CD8-positive, alpha-beta memory T cell (primary cell): ENCODE measurements around the gene ERMAP. TPM values are rescaled to one million over a fixed set of nuclear protein-coding genes. Genes with fewer than 3 reads are reported as not detected.

Experiments
- CTCF ChIA-PET: fragments of 350-600 bp; sonication (Branson Sonifier 250); formaldehyde crosslinking; loops from one replicate; lab custom pipeline; 2021; ENCODE audit warnings: antibody characterized with exemption; lab: Charles Lee
- POLR2A ChIA-PET: fragments of 350-600 bp; sonication (Branson Sonifier 250); formaldehyde crosslinking; loops from one replicate; lab custom pipeline; 2021; ENCODE audit warnings: antibody characterized with exemption; lab: Charles Lee
- DNase-seq, 5 donors: peaks; one replicate each; pipeline versions ENCODE4 v3.0.0 to v3.0.0-alpha.2; 2020 to 2022; ENCODE audit warnings: mixed read lengths in 1 of 5
- H3K27ac ChIP-seq: one replicate; pipeline ENCODE4 v1.7.0; 2013; ENCODE audit warnings: low read depth, mild to moderate bottlenecking, low read length, moderate library complexity
- H3K27me3 ChIP-seq: 2 replicates; pipeline ENCODE4 v1.7.0; 2013; ENCODE audit warnings: low read length, mild to moderate bottlenecking; ENCODE audit not compliant: insufficient read depth, poor library complexity, severe bottlenecking
- H3K36me3 ChIP-seq: 2 replicates; pipeline ENCODE4 v1.7.0; 2013; ENCODE audit warnings: mild to moderate bottlenecking, low read length, moderate library complexity; ENCODE audit not compliant: insufficient read depth
- H3K4me1 ChIP-seq: 2 replicates; pipeline ENCODE4 v1.7.0; 2013; ENCODE audit warnings: mild to moderate bottlenecking, low read length, moderate library complexity; ENCODE audit not compliant: insufficient read depth
- H3K4me3 ChIP-seq: 2 replicates; pipeline ENCODE4 v1.7.0; 2013; ENCODE audit warnings: mild to moderate bottlenecking, low read length
- H3K9me3 ChIP-seq: 2 replicates; pipeline ENCODE4 v1.7.0; 2013; ENCODE audit warnings: mild to moderate bottlenecking, low read length
- H3K27ac Mint-ChIP-seq, 8 donors: one replicate each; pipeline ENCODE4 v1.8.0; 2020 to 2021; ENCODE audit warnings: mixed read lengths in 8 of 8, mild to moderate bottlenecking in 6 of 8, inconsistent platforms in 3 of 8, moderate library complexity in 3 of 8
- H3K27me3 Mint-ChIP-seq, 2 donors: one replicate each; pipeline ENCODE4 v1.8.0; 2020 to 2021; ENCODE audit warnings: mixed read lengths in 2 of 2, mild to moderate bottlenecking in 1 of 2, moderate library complexity in 1 of 2
- H3K36me3 Mint-ChIP-seq, 3 donors: one replicate each; pipeline ENCODE4 v1.8.0; 2020 to 2021; ENCODE audit warnings: mixed read lengths in 3 of 3, inconsistent platforms in 1 of 3, mild to moderate bottlenecking in 1 of 3
- H3K4me1 Mint-ChIP-seq, 3 donors: one replicate each; pipeline ENCODE4 v1.8.0; 2020 to 2021; ENCODE audit warnings: mixed read lengths in 3 of 3, inconsistent platforms in 1 of 3, mild to moderate bottlenecking in 1 of 3
- H3K4me3 Mint-ChIP-seq, 7 donors: one replicate each; pipeline ENCODE4 v1.8.0; 2020 to 2021; ENCODE audit warnings: mixed read lengths in 7 of 7, mild to moderate bottlenecking in 6 of 7, moderate library complexity in 4 of 7, inconsistent platforms in 2 of 7
- H3K9me3 Mint-ChIP-seq, 5 donors: one replicate each; pipeline ENCODE4 v1.8.0; 2020 to 2022; ENCODE audit warnings: mixed read lengths in 5 of 5, mild to moderate bottlenecking in 3 of 5, moderate library complexity in 2 of 5, inconsistent platforms in 1 of 5
- polyA plus RNA-seq: library from polyadenylated mRNA; unstranded; fragments of 300-500 nt; fragmentation: Illumina TruSeq; gene quantifications from one replicate; pipeline ENCODE4 v1.2.3, GENCODE V29; 2021
- total RNA-seq, 2 experiments: library from RNA; stranded (reverse); gene quantifications; one replicate each; pipeline ENCODE4 v1.2.3, GENCODE V29; 2021

The ERMAP gene
- total and polyA plus RNA-seq, 3 experiments from 2014 or later = 3.1 to 3.6 (median 3.5) TPM

DNA sequence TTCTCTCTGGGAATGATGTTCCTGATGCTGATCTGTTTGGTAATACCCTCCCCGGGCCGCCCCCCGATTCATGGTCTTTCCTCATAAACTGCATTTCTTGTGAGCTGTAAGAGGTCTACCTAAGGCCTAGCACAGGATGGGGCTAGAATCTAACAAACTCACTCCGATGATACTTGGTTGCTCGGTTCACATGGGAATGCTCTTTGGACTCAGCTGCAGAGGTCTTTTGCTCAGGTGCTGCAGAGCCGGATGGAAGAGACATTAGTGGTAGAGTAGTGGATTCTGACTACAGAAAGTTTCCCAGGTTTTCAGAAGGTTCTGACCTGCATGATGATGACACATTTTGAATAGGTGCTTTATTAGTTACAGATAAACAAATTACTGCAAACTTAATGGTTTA lies 40.4 kb upstream of the ERMAP start:
- Mint-ChIP-seq H3K27ac (peak overlapping the region in 2 of 8 donors; percentile 17 to 77), H3K27me3 (peaks cover 0 to 1% of the 10 kb centered on the region in 2 donors), H3K36me3 (peaks cover 8 to 86% (median 23%) of the 10 kb centered on the region in 3 donors), H3K4me1 (peaks cover 19 to 34% (median 28%) of the 10 kb centered on the region in 3 donors), H3K4me3 (no peak overlapping the region), H3K9me3 (no peaks in the 10 kb centered on the region)
- ChIA-PET POLR2A (interaction anchor here (0.7 kb wide), 1 partner anchor 90 kb away, joined by 3 read pairs; no protein-coding TSS in a partner anchor), CTCF (interaction anchor here (2.2 to 5.3 kb wide), 2 partner anchors 8 to 298 kb away, joined by 6 to 35 read pairs; no protein-coding TSS in a partner anchor)
- Histone ChIP-seq H3K36me3 (peaks cover 41% of the 10 kb centered on the region), H3K27me3 (no peaks in the 10 kb centered on the region), H3K27ac (no peak overlapping the region), H3K4me1 (no peaks in the 10 kb centered on the region), H3K9me3 (no peaks in the 10 kb centered on the region), H3K4me3 (no peak overlapping the region)
- DNase-seq = no peak

DNA sequence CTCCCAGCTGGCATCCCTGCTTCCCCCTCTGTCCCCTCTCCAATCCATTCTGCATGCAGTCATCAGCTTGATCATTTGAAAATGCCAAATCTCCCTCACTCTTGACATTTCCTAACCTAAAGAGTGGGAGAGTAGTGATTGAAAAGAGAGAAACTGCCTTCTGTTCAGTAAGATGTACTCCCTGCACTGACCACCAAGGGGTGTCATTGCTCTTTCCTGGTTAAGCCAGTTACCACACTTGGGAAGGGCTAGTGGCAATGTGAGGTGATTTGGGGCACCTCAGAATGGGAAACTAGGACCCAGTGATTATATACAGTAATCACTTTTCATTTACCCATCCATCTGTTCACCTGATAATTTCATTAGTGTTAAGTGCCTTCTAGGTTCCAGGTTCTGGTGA lies 39.1 kb upstream of the ERMAP start:
- POLR2A ChIA-PET = no interaction called here
- no peaks in the 10 kb centered on the region for H3K9me3 ChIP-seq
- Mint-ChIP-seq H3K4me1 (peaks cover 13 to 26% (median 20%) of the 10 kb centered on the region in 3 donors), H3K36me3 (peaks cover 8 to 91% (median 26%) of the 10 kb centered on the region in 3 donors), H3K27ac (peak overlapping the region in 5 of 8 donors; percentile 50 to 77 (median 77)), H3K27me3 (peaks cover 0 to 1% of the 10 kb centered on the region in 2 donors), H3K4me3 (no peak overlapping the region), H3K9me3 (no peaks in the 10 kb centered on the region)
- H3K36me3 ChIP-seq = peaks cover 41% of the 10 kb centered on the region
- CTCF ChIA-PET = interaction anchor here (0.8 to 5.3 kb wide), 4 partner anchors 9 to 296 kb away, joined by 3 to 35 read pairs (median 5); no protein-coding TSS in a partner anchor
- no peaks in the 10 kb centered on the region for H3K27me3 ChIP-seq
- no peaks in the 10 kb centered on the region for H3K4me1 ChIP-seq
- no peak overlapping the region for H3K27ac ChIP-seq
- H3K4me3 ChIP-seq = no peak overlapping the region
- DNase-seq = peak in 1 of 5 donors; percentile 15

DNA sequence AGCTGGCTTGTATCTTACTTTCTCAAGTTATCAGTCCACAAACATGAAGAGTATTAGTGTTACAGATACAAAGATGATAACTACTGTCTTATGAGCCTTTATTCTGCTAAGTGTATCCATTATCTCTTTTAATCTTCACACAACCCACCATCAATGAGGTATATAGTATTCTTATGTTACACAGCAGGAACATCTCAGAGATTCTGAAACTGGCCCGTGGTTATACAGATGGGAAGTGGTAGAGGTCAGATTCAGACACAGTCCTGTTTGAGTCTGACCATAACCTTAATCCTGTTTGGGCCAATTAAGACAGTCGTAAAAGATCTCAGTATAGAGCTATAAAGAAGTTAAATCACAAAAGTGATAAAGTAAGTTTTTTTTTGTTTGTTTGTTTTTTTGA lies 37.2 kb upstream of the ERMAP start:
- H3K27me3 Mint-ChIP-seq = no peaks in the 10 kb centered on the region
- peaks cover 7 to 77% (median 26%) of the 10 kb centered on the region in 3 donors for H3K36me3 Mint-ChIP-seq
- H3K9me3 ChIP-seq = no peaks in the 10 kb centered on the region
- no peak overlapping the region for H3K27ac ChIP-seq
- peaks cover 38% of the 10 kb centered on the region for H3K36me3 ChIP-seq
- H3K4me3 Mint-ChIP-seq = no peak overlapping the region
- H3K27ac Mint-ChIP-seq = peak overlapping the region in 1 of 8 donors; percentile 68
- no peak overlapping the region for H3K4me3 ChIP-seq
- CTCF ChIA-PET = interaction anchor here (0.9 to 5.3 kb wide), 2 partner anchors 19 to 295 kb away, joined by 3 to 35 read pairs; no protein-coding TSS in a partner anchor
- DNase-seq = no peak
- H3K4me1 Mint-ChIP-seq = peaks cover 10 to 21% (median 14%) of the 10 kb centered on the region in 3 donors
- no peaks in the 10 kb centered on the region for H3K27me3 ChIP-seq
- peaks cover 2% of the 10 kb centered on the region for H3K4me1 ChIP-seq
- POLR2A ChIA-PET = no interaction called here
- H3K9me3 Mint-ChIP-seq = no peaks in the 10 kb centered on the region

DNA sequence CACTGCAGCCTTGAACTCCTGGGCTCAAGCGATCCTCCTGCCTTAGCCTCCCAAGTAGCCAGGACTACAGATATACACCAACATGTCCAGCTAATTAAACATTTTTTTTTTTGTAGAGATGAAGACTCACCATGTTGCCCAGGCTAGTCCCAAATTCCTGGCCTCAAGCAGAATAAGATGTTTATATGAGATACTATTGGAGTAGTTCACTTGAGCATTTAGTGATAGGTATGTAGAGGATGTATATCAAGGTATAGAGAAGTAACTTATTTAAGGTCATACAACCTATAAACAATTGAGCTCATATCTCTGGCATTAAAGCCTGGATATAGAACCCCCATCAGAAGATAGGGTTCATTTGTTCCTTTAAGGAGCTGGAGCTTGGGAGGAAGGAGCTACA lies 36.7 kb upstream of the ERMAP start:
- Histone ChIP-seq H3K27ac (no peak overlapping the region), H3K9me3 (no peaks in the 10 kb centered on the region), H3K4me1 (peaks cover 6% of the 10 kb centered on the region), H3K36me3 (peaks cover 33% of the 10 kb centered on the region), H3K4me3 (no peak overlapping the region), H3K27me3 (no peaks in the 10 kb centered on the region)
- POLR2A ChIA-PET = no interaction called here
- DNase-seq = no peak
- Mint-ChIP-seq H3K9me3 (no peaks in the 10 kb centered on the region), H3K4me1 (peaks cover 9 to 19% (median 14%) of the 10 kb centered on the region in 3 donors), H3K27ac (no peak overlapping the region), H3K27me3 (no peaks in the 10 kb centered on the region), H3K36me3 (peaks cover 2 to 73% (median 22%) of the 10 kb centered on the region in 3 donors), H3K4me3 (no peak overlapping the region)
- CTCF ChIA-PET = interaction anchor here (0.9 to 5.3 kb wide), 2 partner anchors 18 to 294 kb away, joined by 3 to 35 read pairs; no protein-coding TSS in a partner anchor

DNA sequence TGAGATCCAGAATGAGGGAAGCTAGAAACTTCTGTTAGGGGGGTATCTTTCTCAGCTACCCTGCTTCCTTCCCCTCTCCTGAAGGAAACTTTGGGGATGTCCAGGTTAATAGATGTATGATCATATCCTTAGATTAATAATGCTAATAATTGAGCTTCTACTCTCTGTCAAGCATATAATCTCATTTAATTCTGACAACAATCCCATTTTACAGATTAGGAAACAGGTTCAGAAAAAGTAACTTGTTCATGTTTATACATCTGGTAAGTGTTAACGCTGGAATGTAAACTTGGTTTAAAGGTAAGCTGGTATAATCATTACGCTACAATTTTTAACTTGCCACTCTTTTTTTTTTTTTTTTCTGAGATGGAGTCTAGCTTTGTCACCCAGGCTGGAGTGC lies 33.8 kb upstream of the ERMAP start:
- H3K27ac Mint-ChIP-seq = no peak overlapping the region
- Histone ChIP-seq H3K27ac (no peak overlapping the region), H3K4me3 (no peak overlapping the region), H3K9me3 (no peaks in the 10 kb centered on the region), H3K4me1 (peaks cover 13% of the 10 kb centered on the region), H3K36me3 (peaks cover 15% of the 10 kb centered on the region), H3K27me3 (no peaks in the 10 kb centered on the region)
- POLR2A ChIA-PET = no interaction called here
- CTCF ChIA-PET = no interaction called here
- peaks cover 0 to 4% of the 10 kb centered on the region in 2 donors for H3K27me3 Mint-ChIP-seq
- H3K4me3 Mint-ChIP-seq = no peak overlapping the region
- peaks cover 14 to 28% (median 15%) of the 10 kb centered on the region in 3 donors for H3K4me1 Mint-ChIP-seq
- no peaks in the 10 kb centered on the region for H3K9me3 Mint-ChIP-seq
- DNase-seq = no peak
- H3K36me3 Mint-ChIP-seq = peaks cover 0 to 44% (median 11%) of the 10 kb centered on the region in 3 donors

DNA sequence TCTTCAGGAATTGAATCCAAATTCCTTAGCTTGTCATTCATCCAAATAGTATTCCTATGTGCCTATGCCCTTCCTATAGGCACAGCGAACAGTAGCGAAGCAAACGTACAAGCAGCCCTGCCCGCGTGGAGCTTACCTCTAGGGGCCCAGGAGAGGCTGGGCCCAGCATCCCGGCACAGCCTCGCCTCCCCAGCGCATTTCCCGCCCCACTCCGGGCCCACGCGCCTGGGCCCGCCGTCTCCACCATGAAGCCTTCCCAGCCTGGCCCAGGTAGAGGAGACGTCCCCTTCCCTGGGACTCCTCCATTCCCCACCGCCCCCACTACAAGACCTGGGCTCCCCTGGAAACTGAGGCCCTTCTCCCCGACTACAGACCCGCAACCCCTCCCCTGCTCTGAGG lies 32.4 kb upstream of the ERMAP start:
- ChIA-PET CTCF (interaction anchor here (1.0 kb wide), 1 partner anchor 18 kb away, joined by 4 read pairs; the partner anchor contains the start of genes C1orf50 and P3H1), POLR2A (interaction anchor here (1.1 kb wide), 1 partner anchor 18 kb away, joined by 3 read pairs; the partner anchor contains the start of genes C1orf50 and P3H1)
- Histone ChIP-seq H3K4me3 (peak overlapping the region; percentile 45), H3K4me1 (peaks cover 13% of the 10 kb centered on the region), H3K27me3 (no peaks in the 10 kb centered on the region), H3K9me3 (no peaks in the 10 kb centered on the region), H3K27ac (no peak overlapping the region), H3K36me3 (peaks cover 11% of the 10 kb centered on the region)
- Mint-ChIP-seq H3K27ac (peak overlapping the region in 2 of 8 donors; percentile 29 to 48), H3K4me1 (peaks cover 11 to 23% (median 11%) of the 10 kb centered on the region in 3 donors), H3K27me3 (peaks cover 0 to 4% of the 10 kb centered on the region in 2 donors), H3K4me3 (peak overlapping the region in 6 of 7 donors; percentile 31 to 88 (median 34)), H3K9me3 (no peaks in the 10 kb centered on the region), H3K36me3 (peaks cover 0 to 31% (median 9%) of the 10 kb centered on the region in 3 donors)
- DNase-seq = no peak

DNA sequence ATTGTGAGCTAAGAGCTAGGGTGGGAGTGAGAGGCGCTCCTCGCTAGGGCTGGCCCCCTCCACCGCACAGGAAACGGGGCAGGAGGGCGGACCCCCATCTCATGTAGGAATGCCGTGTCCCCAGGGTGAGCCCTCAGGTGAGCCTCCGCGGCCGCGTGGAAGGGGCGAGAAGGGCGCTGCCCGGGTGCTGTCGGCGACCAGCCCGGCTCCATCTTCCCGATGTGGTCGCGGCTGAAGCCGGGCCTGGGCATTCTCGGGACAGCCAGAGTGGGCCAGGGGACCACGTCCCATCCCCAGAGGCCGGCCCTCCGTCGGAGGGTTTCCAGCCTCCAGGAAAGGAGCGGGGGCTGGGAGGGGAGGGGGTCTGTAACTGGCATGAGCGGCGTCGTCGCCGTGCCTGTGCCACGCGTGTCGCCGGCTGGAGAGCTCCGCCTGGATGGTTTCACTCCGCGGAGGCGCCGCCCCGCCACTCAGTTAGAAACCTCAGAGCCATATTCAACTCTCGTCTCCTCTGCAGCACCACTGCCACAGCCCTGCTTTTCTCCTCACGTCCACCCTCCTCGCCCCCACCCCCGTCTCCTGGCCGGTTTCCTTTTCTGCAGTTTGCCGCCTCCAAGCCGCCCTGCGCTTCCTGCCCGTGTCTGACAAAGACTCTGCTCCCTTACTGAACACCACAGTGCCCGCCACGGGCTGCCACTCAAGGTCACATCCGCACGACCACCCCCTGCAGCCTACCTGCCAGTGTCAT lies 31.8 kb upstream of the ERMAP start, which contains the start of gene TMEM269:
Gene TMEM269 (plus strand): TSS at position 46 of the 748 bp plus-strand sequence. CDS start 4,903 bp downstream, outside the sequence.
- ChIA-PET POLR2A (interaction anchor here (0.7 kb wide), 1 partner anchor 18 kb away, joined by 3 read pairs; the partner anchor contains the start of genes C1orf50 and P3H1), CTCF (interaction anchor here (1.0 kb wide), 1 partner anchor 22 kb away, joined by 3 read pairs; no protein-coding TSS in a partner anchor)
- no peak within 1 kb of the TSS for H3K27ac ChIP-seq
- H3K9me3 ChIP-seq = no peaks in the 10 kb centered on the region
- peak within 1 kb of the TSS; percentile 45 for H3K4me3 ChIP-seq
- no peaks in the 10 kb centered on the region for H3K9me3 Mint-ChIP-seq
- peaks cover 11 to 23% (median 11%) of the 10 kb centered on the region in 3 donors for H3K4me1 Mint-ChIP-seq
- H3K36me3 Mint-ChIP-seq = peaks cover 0 to 25% (median 6%) of the 10 kb centered on the region in 3 donors
- peaks cover 13% of the 10 kb centered on the region for H3K4me1 ChIP-seq
- no peaks in the 10 kb centered on the region for H3K27me3 ChIP-seq
- peak within 1 kb of the TSS; percentile 83 to 91 (median 87) for H3K4me3 Mint-ChIP-seq
- peaks cover 0 to 4% of the 10 kb centered on the region in 2 donors for H3K27me3 Mint-ChIP-seq
- DNase-seq = peak; percentile 9 to 63 (median 26)
- H3K36me3 ChIP-seq = peaks cover 8% of the 10 kb centered on the region
- peak within 1 kb of the TSS; percentile 23 to 88 (median 74) for H3K27ac Mint-ChIP-seq
